Sigmoid colon (tissue), 7 donors: ENCODE measurements around the gene OTUB2. TPM values are rescaled to one million over a fixed set of nuclear protein-coding genes. Genes with fewer than 3 reads are reported as not detected.
A peak's percentile ranks its signal among the peaks of the same experiment; 100 is the strongest.

Experiments
- DNase-seq: peaks from one replicate; pipeline ENCODE4 v3.0.0-alpha.2; 2019
- H3K27ac ChIP-seq, 4 donors: fragments of 200-600 bp; sonication (generic); one replicate each; pipeline ENCODE4 v1.5.1; 2016 to 2019; ENCODE audit warnings: mild to moderate bottlenecking in 1 of 4
- H3K27me3 ChIP-seq, 3 donors: fragments of 200-600 bp; sonication (generic); one replicate each; pipeline ENCODE4 v1.5.1; 2019; ENCODE audit warnings: mild to moderate bottlenecking in 1 of 3
- H3K36me3 ChIP-seq, 4 donors: fragments of 200-600 bp; sonication (generic); one replicate each; pipeline ENCODE4 v1.5.1; 2016 to 2019
- H3K4me1 ChIP-seq, 4 donors: fragments of 200-600 bp; sonication (generic); one replicate each; pipeline ENCODE4 v1.5.1; 2017 to 2019
- H3K4me3 ChIP-seq, 4 donors: fragments of 200-600 bp; sonication (generic); one replicate each; pipeline ENCODE4 v1.5.1; 2017 to 2019; ENCODE audit warnings: mild to moderate bottlenecking in 2 of 4, moderate library complexity in 1 of 4
- H3K9me3 ChIP-seq, 4 donors: fragments of 200-600 bp in 3 of 4; sonication (generic) in 3 of 4; one replicate each; pipeline versions ENCODE4 v1.5.1 to v1.6.1; 2013 to 2019
- CTCF ChIP-seq, 4 experiments: fragments of 450-650 bp in 3 of 4; fragments of 200-600 bp in 1 of 4; IDR thresholded peaks; one replicate each; pipeline ENCODE4 v1.5.1; 2016 to 2019; ENCODE audit warnings: antibody characterized with exemption in 4 of 4, mild to moderate bottlenecking in 3 of 4, moderate library complexity in 2 of 4
- EP300 ChIP-seq, 4 donors: sonication (generic); formaldehyde crosslinking; IDR thresholded peaks; one replicate each; pipeline ENCODE4 v1.6.1; 2017; ENCODE audit warnings: antibody characterized with exemption in 4 of 4
- POLR2A ChIP-seq, 2 donors: fragments of 450-650 bp; IDR thresholded peaks; one replicate each; pipeline ENCODE4 v1.6.1; 2016; ENCODE audit warnings: antibody characterized with exemption in 2 of 2, mild to moderate bottlenecking in 2 of 2, moderate library complexity in 2 of 2
- POLR2AphosphoS5 ChIP-seq, 4 donors: sonication (generic); formaldehyde crosslinking; IDR thresholded peaks; one replicate each; pipeline ENCODE4 v1.6.1; 2017; ENCODE audit warnings: antibody characterized with exemption in 4 of 4
- WGBS, 2 donors: extraction: QIAGEN DNeasy Blood & Tissue Kit; methylation state at CpG; one replicate each; pipeline ENCODE4 v1.1.7; 2013; 5-methylcytosine and 5-hydroxymethylcytosine counted together
- intact Hi-C: fragments of 100-400 bp; cut with DNase I; formaldehyde crosslinking; loops from one replicate; pipeline ENCODE4 v1.15.1; 2023
- polyA plus RNA-seq, 3 donors: library from polyadenylated mRNA; stranded (reverse); fragments of 200-250 nt; gene quantifications; one replicate each; pipeline ENCODE4 v1.2.3, GENCODE V29; 2013
- total RNA-seq, 4 donors: library from RNA; depleted of rRNA; stranded (reverse); fragments of >200 nt; gene quantifications; one replicate each; pipeline ENCODE4 v1.1.0, GENCODE V29; 2016
- donor health status: healthy with polysubstance abuse.
- donor health status: Bipolar disorder and iron deficiency.
- donor health status: healthy.

Gene OTUB2
- total and polyA plus RNA-seq, 7 donors, result 0.14 to 2.3 (median 0.60) TPM

GRCh38 chr14:94080621-94081385, 54.7 kb downstream of the OTUB2 start, which contains the start of the genes DDX24 and IFI27L1:
DDX24 (minus strand) TSS chr14:94081202; CDS start chr14:94079742, 1,460 bp downstream.
IFI27L1 (plus strand) TSS chr14:94081310; CDS start chr14:94096938, 15,628 bp downstream.
- DNase-seq, result peak; percentile 98
- H3K4me3 ChIP-seq, result peak within 1 kb of the TSS; percentile 88 to 98 (median 92)
- H3K36me3 ChIP-seq, result peaks cover 0 to 22% (median 7%) of the 10 kb centered on the region in 4 donors
- 0% methylated on average over 77 of the region's 77 CpGs for WGBS, 2 donors
- peaks cover 0 to 53% (median 45%) of the 10 kb centered on the region in 4 donors for H3K4me1 ChIP-seq
- H3K27ac ChIP-seq, result peak within 1 kb of the TSS; percentile 88 to 97 (median 95)
- peak; percentile 99 to 100 (median 99) for TF ChIP-seq POLR2AphosphoS5 (IDR thresholded peaks at IDR 0.05)
- TF ChIP-seq POLR2A (IDR thresholded peaks at IDR 0.05), result peak; percentile 95 to 99
- no peak for TF ChIP-seq CTCF (IDR thresholded peaks at IDR 0.05)
- no peaks in the 10 kb centered on the region for H3K27me3 ChIP-seq
- intact Hi-C loops, result loop anchor here (2.0 kb wide), 2 partner anchors 48 to 94 kb away; partner anchors contain the start of genes IFI27L2 and PPP4R4
- H3K9me3 ChIP-seq, result no peaks in the 10 kb centered on the region

- H3K27me3 ChIP-seq, result no peaks in the 10 kb centered on the region
- no peaks in the 10 kb centered on the region for H3K9me3 ChIP-seq
- peaks cover 0 to 47% (median 40%) of the 10 kb centered on the region in 4 donors for H3K4me1 ChIP-seq
- peak overlapping the region; percentile 88 to 98 (median 92) for H3K4me3 ChIP-seq
- TF ChIP-seq EP300 (IDR thresholded peaks at IDR 0.05), result no peak
- TF ChIP-seq POLR2AphosphoS5 (IDR thresholded peaks at IDR 0.05), result no peak
- TF ChIP-seq POLR2A (IDR thresholded peaks at IDR 0.05), result no peak
- no peak for TF ChIP-seq CTCF (IDR thresholded peaks at IDR 0.05)
- 0 to 1% methylated on average over 19 of the region's 19 CpGs for WGBS, 2 donors
- H3K27ac ChIP-seq, result peak overlapping the region; percentile 88 to 97 (median 95)
- peaks cover 0 to 22% (median 7%) of the 10 kb centered on the region in 4 donors for H3K36me3 ChIP-seq
- DNase-seq, result no peak
- intact Hi-C loops, result loop anchor here (2.0 kb wide), 2 partner anchors 47 to 93 kb away; partner anchors contain the start of genes IFI27L2 and PPP4R4
Observed at GRCh38 chr14:94081386-94081820, 55.3 kb downstream of the OTUB2 start.

- 71 to 75% methylated on average over 4 of the region's 4 CpGs for WGBS, 2 donors
- no peaks in the 10 kb centered on the region for H3K4me1 ChIP-seq
- H3K36me3 ChIP-seq, result no peaks in the 10 kb centered on the region
- no peak for DNase-seq
- no peaks in the 10 kb centered on the region for H3K9me3 ChIP-seq
- TF ChIP-seq POLR2A (IDR thresholded peaks at IDR 0.05), result no peak
- no peak for TF ChIP-seq EP300 (IDR thresholded peaks at IDR 0.05)
- no peak for TF ChIP-seq CTCF (IDR thresholded peaks at IDR 0.05)
- TF ChIP-seq POLR2AphosphoS5 (IDR thresholded peaks at IDR 0.05), result no peak
- no peaks in the 10 kb centered on the region for H3K27me3 ChIP-seq
- intact Hi-C loops, result no loop called here
- no peak overlapping the region for H3K4me3 ChIP-seq
- H3K27ac ChIP-seq, result no peak overlapping the region
Observed at GRCh38 chr14:94087891-94088290, 61.8 kb downstream of the OTUB2 start.

GRCh38 chr14:94088516-94088915, 62.4 kb downstream of the OTUB2 start:
- Histone ChIP-seq H3K36me3 (no peaks in the 10 kb centered on the region), H3K9me3 (no peaks in the 10 kb centered on the region), H3K4me1 (no peaks in the 10 kb centered on the region), H3K27ac (no peak overlapping the region), H3K4me3 (no peak overlapping the region), H3K27me3 (no peaks in the 10 kb centered on the region)
- TF ChIP-seq POLR2AphosphoS5 (IDR thresholded peaks at IDR 0.05), result no peak
- TF ChIP-seq CTCF (IDR thresholded peaks at IDR 0.05), result no peak
- TF ChIP-seq POLR2A (IDR thresholded peaks at IDR 0.05), result no peak
- no peak for TF ChIP-seq EP300 (IDR thresholded peaks at IDR 0.05)
- no peak for DNase-seq
- 95% methylated on average over 5 of the region's 5 CpGs for WGBS, 2 donors
- intact Hi-C loops, result no loop called here
